Skeletal muscle tissue (tissue), 4 donors: ENCODE results near the gene SFTA2. TPM values are rescaled to one million over a fixed set of nuclear protein-coding genes. Genes with fewer than 3 reads are reported as not detected.
"Not testable (repeated sequence)": the region's sequence is repeated elsewhere in the genome, so short reads cannot be mapped to it uniquely, and the experiment has no call there.

ENCODE experiments used
- H3K27ac ChIP-seq: one replicate; pipeline ENCODE4 v1.7.0; 2013; ENCODE audit warnings: mild to moderate bottlenecking, low read depth, low read length, inconsistent platforms
- H3K27me3 ChIP-seq, 3 donors: one replicate each; pipeline ENCODE4 v1.7.0; 2013; ENCODE audit warnings: low read length in 3 of 3; ENCODE audit not compliant: control insufficient read depth in 3 of 3, insufficient read depth in 3 of 3
- H3K36me3 ChIP-seq, 3 donors: one replicate each; pipeline ENCODE4 v1.7.0; 2013; ENCODE audit warnings: low read length in 3 of 3; ENCODE audit not compliant: control insufficient read depth in 3 of 3, insufficient read depth in 3 of 3
- H3K4me1 ChIP-seq, 3 donors: one replicate each; pipeline ENCODE4 v1.7.0; 2013; ENCODE audit warnings: low read length in 3 of 3, mild to moderate bottlenecking in 3 of 3; ENCODE audit not compliant: control insufficient read depth in 3 of 3, insufficient read depth in 3 of 3
- H3K4me3 ChIP-seq, 3 donors: one replicate each; pipeline ENCODE4 v1.7.0; 2013; ENCODE audit warnings: low read length in 3 of 3
- H3K9ac ChIP-seq, 3 donors: one replicate each; pipeline ENCODE4 v1.7.0; 2013; ENCODE audit warnings: low read length in 3 of 3, mild to moderate bottlenecking in 3 of 3, moderate library complexity in 2 of 3, low read depth in 1 of 3
- H3K9me3 ChIP-seq, 3 donors: one replicate each; pipeline ENCODE4 v1.7.0; 2013; ENCODE audit warnings: low read length in 3 of 3; ENCODE audit not compliant: control insufficient read depth in 3 of 3
- total RNA-seq: library from RNA; depleted of rRNA; stranded (reverse); fragments of >200 nt; gene quantifications from one replicate; pipeline ENCODE4 v1.2.3, GENCODE V29; 2014
- donor health status: Osteomylitis.

Gene SFTA2
- total RNA-seq, 1 donor from 2014 or later, result not detected

- no peak overlapping the region for H3K9ac ChIP-seq
- H3K27ac ChIP-seq, result no peak overlapping the region
- H3K9me3 ChIP-seq, result peaks cover 3 to 5% (median 4%) of the 10 kb centered on the region in 3 donors
- no peak overlapping the region for H3K4me3 ChIP-seq
- peaks cover 8 to 9% (median 8%) of the 10 kb centered on the region in 3 donors for H3K4me1 ChIP-seq
- H3K36me3 ChIP-seq, result peaks cover 3 to 7% (median 5%) of the 10 kb centered on the region in 3 donors
- no peaks in the 10 kb centered on the region for H3K27me3 ChIP-seq
Observed at GRCh38 chr6:30931272-30931671, 698 bp downstream of the SFTA2 start.

GRCh38 chr6:30930506-30930905 lies 1.5 kb downstream of the SFTA2 start:
- no peaks in the 10 kb centered on the region for H3K27me3 ChIP-seq
- peaks cover 8 to 12% (median 10%) of the 10 kb centered on the region in 3 donors for H3K4me1 ChIP-seq
- H3K27ac ChIP-seq, result no peak overlapping the region
- peaks cover 3 to 5% (median 4%) of the 10 kb centered on the region in 3 donors for H3K9me3 ChIP-seq
- H3K36me3 ChIP-seq, result peaks cover 10 to 15% (median 11%) of the 10 kb centered on the region in 3 donors
- H3K9ac ChIP-seq, result no peak overlapping the region
- no peak overlapping the region for H3K4me3 ChIP-seq

DNA sequence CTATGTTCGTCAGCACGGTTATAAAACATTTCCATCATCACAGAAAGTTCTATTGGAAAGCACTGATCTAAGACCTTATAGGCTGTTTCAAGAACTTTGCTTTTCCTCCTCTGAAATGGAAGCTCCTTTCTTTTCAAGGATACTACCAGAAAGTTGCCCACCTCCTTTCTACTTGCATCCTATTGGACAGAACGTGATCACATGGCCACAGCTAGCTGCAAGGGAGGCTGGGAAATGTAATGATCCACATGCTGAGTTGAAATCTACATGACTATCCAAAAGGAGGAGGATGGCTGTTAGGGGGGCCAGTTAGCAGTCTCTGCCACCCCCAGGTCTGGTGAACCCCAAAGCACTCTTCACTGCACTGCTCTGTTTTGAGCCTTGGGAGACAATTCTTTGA lies 3.3 kb downstream of the SFTA2 start:
- Histone ChIP-seq H3K4me1 (peaks cover 8 to 12% (median 10%) of the 10 kb centered on the region in 3 donors), H3K36me3 (peaks cover 16 to 22% (median 18%) of the 10 kb centered on the region in 3 donors), H3K9ac (no peak overlapping the region), H3K27ac (no peak overlapping the region), H3K9me3 (peaks cover 3 to 5% (median 4%) of the 10 kb centered on the region in 3 donors), H3K4me3 (no peak overlapping the region), H3K27me3 (no peaks in the 10 kb centered on the region)

DNA sequence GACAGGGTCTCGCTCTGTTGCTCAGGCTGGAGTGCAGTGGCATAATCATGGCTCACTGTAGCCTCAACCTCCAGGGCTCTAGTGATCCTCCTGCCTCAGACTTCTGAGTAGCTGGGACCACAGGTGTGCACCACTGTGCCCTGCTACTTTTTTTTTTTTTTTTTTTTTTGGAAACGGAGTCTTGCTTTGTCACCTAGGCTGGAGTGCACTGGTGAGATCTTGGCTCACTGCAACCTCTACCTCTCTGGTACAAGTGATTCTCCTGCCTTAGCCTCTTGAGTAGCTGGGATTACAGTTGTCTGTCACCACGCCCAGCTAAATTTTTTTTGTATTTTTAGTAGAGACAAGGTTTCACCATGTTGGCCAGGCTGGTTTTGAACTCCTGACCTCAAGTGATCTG lies 4.9 kb downstream of the SFTA2 start:
- not testable (repeated sequence) for H3K4me3 ChIP-seq, H3K27ac ChIP-seq, H3K27me3 ChIP-seq, H3K9ac ChIP-seq, H3K9me3 ChIP-seq
- peaks cover 32 to 38% (median 34%) of the 10 kb centered on the region in 3 donors for H3K36me3 ChIP-seq
- H3K4me1 ChIP-seq, result peaks cover 8 to 12% (median 10%) of the 10 kb centered on the region in 3 donors

DNA sequence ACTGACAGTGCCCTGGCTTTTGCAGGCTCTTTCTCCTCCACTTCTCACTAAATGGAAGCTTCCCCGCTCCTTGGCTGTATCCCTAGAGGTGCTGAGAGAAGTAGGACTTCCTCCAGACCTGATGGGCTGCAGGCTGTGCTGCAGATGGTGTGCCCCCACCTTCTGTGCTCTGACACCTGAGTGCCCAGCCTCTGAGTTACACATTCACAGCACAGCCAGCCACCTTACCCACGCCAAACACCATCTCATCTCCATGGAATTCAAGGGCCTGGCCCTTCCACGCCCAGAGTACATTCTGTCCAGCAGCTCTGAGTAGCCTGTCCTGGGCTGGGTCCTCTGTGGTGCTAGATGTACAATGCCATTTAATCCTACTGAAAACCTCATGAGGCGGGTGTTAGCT lies 5.3 kb downstream of the SFTA2 start:
- peaks cover 37 to 42% (median 38%) of the 10 kb centered on the region in 3 donors for H3K36me3 ChIP-seq
- no peak overlapping the region for H3K4me3 ChIP-seq
- peak overlapping the region in 1 of 3 donors; percentile 25 for H3K9ac ChIP-seq
- H3K27me3 ChIP-seq, result no peaks in the 10 kb centered on the region
- H3K27ac ChIP-seq, result no peak overlapping the region
- peaks cover 8 to 12% (median 10%) of the 10 kb centered on the region in 3 donors for H3K4me1 ChIP-seq
- H3K9me3 ChIP-seq, result peaks cover 3 to 5% (median 4%) of the 10 kb centered on the region in 3 donors

DNA sequence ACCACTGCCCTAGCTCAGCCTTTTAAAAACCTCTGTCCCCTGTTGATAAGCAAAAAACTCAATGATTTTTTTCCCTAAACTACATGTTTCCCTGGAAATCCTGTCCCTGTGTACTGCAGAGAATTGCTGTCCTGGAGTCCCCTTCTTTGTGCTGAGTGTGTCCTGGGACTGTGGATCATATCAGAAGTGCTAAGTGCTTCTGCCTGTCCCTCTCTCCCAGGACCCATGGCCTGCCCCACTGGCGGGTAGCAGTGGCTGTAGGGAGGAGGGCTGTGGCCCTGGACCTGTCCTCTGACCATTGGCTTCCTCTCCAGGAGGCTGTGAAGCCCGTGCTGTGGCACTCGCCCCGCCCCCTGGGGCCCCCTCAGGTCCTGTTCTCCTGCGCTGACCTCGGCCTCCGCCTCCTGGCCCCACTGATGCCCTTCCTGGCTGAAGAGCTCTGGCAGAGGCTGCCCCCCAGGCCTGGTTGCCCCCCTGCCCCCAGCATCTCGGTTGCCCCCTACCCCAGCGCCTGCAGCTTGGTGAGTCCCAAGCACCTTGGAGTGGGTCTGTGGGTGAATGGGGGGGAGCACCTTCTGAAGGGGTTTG lies 7.8 kb downstream of the SFTA2 start:
- H3K9ac ChIP-seq, H3K27me3 ChIP-seq, H3K27ac ChIP-seq, H3K9me3 ChIP-seq, H3K4me3 ChIP-seq: not testable (repeated sequence)
- Histone ChIP-seq H3K36me3 (peaks cover 60 to 66% (median 62%) of the 10 kb centered on the region in 3 donors), H3K4me1 (peaks cover 8 to 12% (median 10%) of the 10 kb centered on the region in 3 donors)

DNA sequence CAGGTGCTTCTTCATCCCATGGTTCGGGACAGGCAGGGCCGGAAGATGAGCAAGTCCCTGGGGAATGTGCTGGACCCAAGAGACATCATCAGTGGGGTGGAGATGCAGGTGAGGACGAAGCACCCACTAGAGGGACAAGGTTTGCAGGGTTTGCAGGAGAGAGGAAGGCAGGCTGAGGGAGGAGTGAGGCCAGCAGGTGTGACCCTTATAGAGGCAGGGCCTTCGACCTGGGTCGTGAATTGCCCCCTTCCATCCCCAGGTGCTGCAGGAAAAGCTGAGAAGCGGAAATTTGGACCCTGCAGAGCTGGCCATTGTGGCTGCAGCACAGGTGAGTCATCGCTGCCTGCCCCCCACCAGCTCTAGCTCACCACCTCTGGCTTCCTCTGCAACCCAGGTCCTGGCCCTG lies 9.5 kb downstream of the SFTA2 start:
- no peak overlapping the region for H3K9ac ChIP-seq
- H3K27me3 ChIP-seq, result no peaks in the 10 kb centered on the region
- peaks cover 8 to 12% (median 10%) of the 10 kb centered on the region in 3 donors for H3K4me1 ChIP-seq
- no peak overlapping the region for H3K27ac ChIP-seq
- H3K36me3 ChIP-seq, result peaks cover 72 to 78% (median 73%) of the 10 kb centered on the region in 3 donors
- H3K9me3 ChIP-seq, result no peaks in the 10 kb centered on the region
- H3K4me3 ChIP-seq, result no peak overlapping the region

DNA sequence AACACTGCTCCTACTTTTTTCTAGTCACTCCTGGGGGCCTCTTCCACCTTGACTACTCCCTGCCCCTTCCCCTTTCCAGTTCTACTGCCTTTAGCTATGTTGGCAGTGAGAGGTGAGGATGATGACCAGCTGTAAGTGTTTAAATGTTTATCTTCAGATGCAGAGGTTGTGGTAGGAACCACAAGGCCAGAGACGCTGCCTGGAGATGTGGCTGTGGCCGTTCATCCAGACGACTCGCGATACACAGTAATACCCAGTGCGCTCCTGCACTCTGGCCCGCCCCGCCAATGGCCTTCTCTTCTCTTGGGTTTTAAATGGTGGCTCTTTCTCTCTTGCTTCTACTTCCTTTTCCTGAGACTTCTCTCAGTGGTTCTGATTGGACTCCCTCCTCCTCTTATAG lies 13.3 kb downstream of the SFTA2 start:
- Histone ChIP-seq H3K4me3 (no peak overlapping the region), H3K9me3 (no peaks in the 10 kb centered on the region), H3K27me3 (no peaks in the 10 kb centered on the region), H3K9ac (no peak overlapping the region), H3K36me3 (peaks cover 60 to 64% (median 61%) of the 10 kb centered on the region in 3 donors), H3K27ac (no peak overlapping the region), H3K4me1 (peaks cover 19 to 25% (median 24%) of the 10 kb centered on the region in 3 donors)

DNA sequence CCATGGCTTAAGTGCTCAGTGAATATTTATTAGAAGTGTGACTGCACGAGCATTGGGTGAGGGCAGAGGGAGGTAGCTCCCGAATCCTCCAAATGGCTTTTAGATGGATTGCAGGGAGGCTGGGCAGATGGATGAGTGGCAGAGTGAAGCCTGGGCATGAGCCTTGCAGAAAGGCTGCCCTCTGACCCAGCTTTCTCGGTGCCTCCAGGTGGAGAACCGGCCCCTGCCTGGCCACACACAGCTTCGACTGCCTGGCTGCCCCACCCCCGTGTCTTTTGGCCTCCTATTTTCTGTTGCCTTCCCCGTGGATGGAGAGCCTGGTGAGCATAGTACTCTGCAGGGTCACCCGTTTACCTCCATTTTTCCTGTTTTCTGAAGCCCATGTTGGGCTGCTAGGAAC lies 14.5 kb downstream of the SFTA2 start:
- H3K4me3 ChIP-seq, result no peak overlapping the region
- peaks cover 50 to 56% (median 51%) of the 10 kb centered on the region in 3 donors for H3K36me3 ChIP-seq
- peaks cover 24 to 32% (median 32%) of the 10 kb centered on the region in 3 donors for H3K4me1 ChIP-seq
- H3K27me3 ChIP-seq, result no peaks in the 10 kb centered on the region
- peak overlapping the region in 1 of 3 donors; percentile 33 for H3K9ac ChIP-seq
- no peaks in the 10 kb centered on the region for H3K9me3 ChIP-seq
- no peak overlapping the region for H3K27ac ChIP-seq

GRCh38 chr6:30917041-30917440 lies 14.9 kb downstream of the SFTA2 start:
- no peaks in the 10 kb centered on the region for H3K27me3 ChIP-seq
- H3K36me3 ChIP-seq, result peaks cover 47 to 56% (median 50%) of the 10 kb centered on the region in 3 donors
- peaks cover 24 to 32% (median 32%) of the 10 kb centered on the region in 3 donors for H3K4me1 ChIP-seq
- peak overlapping the region in 1 of 3 donors; percentile 41 for H3K9ac ChIP-seq
- no peak overlapping the region for H3K4me3 ChIP-seq
- H3K27ac ChIP-seq, result no peak overlapping the region
- H3K9me3 ChIP-seq, result no peaks in the 10 kb centered on the region
